Measurements from ENCODE around the gene CACNG4.

Gene CACNG4

DNA sequence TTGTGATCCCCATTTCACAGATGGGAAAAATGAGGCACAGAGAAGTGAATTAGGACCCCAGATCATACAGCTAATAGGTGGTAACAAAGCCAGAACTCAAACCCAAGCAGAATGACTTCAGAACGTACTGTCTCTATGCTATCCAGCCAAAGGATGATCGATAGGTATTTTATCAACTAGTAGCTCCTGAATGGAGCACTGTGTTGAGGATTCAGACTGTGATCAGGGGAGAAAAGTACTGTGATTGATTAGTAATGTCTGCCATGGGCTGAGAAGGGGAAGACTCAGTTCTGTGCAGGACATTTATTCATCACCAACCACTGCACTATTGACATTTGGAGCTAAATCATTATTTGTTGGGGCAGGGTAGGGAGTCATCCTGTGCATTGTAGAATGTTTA, 38.7 kb downstream of the CACNG4 start:
- Histone ChIP-seq H3K79me2 (no peaks in the 10 kb centered on the region), H3K27ac (no peak overlapping the region), H3K4me3 (ENCODE audit: low read depth, low read length) (no peak overlapping the region), H3K9me3 (ENCODE audit: control insufficient read depth, low read length) (no peaks in the 10 kb centered on the region), H3K27me3 (ENCODE audit: control insufficient read depth, insufficient read depth, low read length) (no peaks in the 10 kb centered on the region), H2AFZ (no peak overlapping the region), H3K9ac (no peak overlapping the region), H3K4me1 (no peaks in the 10 kb centered on the region), H3K36me3 (ENCODE audit: control insufficient read depth, insufficient read depth, low read length) (no peaks in the 10 kb centered on the region), H3K4me2 (ENCODE audit: low read length) (no peak overlapping the region)
- TF ChIP-seq, protein P1, sequence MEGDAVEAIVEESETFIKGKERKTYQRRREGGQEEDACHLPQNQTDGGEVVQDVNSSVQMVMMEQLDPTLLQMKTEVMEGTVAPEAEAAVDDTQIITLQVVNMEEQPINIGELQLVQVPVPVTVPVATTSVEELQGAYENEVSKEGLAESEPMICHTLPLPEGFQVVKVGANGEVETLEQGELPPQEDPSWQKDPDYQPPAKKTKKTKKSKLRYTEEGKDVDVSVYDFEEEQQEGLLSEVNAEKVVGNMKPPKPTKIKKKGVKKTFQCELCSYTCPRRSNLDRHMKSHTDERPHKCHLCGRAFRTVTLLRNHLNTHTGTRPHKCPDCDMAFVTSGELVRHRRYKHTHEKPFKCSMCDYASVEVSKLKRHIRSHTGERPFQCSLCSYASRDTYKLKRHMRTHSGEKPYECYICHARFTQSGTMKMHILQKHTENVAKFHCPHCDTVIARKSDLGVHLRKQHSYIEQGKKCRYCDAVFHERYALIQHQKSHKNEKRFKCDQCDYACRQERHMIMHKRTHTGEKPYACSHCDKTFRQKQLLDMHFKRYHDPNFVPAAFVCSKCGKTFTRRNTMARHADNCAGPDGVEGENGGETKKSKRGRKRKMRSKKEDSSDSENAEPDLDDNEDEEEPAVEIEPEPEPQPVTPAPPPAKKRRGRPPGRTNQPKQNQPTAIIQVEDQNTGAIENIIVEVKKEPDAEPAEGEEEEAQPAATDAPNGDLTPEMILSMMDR (IDR thresholded peaks at IDR 0.05) = no peak

DNA sequence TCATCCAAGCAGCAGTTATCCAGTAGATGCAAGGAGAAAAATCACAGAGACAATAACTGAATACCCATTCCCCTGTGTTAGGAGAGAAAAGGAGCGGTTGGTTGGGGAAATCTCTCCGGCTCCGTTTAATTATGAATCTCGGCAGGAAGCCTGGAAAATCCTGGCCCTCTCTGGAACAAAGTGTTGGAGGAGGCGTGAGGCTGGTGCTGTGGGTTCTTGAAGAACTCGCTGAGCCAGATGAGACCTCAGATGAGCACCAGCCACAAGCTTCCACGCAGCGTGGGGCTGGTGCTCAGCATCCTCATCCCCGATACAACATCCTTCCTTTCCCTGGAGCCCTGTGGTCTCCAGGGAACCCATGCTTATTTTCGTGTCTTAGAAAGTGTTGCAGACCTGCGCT, 39.7 kb downstream of the CACNG4 start:
- H2AFZ ChIP-seq = no peak overlapping the region
- H3K4me1 ChIP-seq = no peaks in the 10 kb centered on the region
- H3K4me2 ChIP-seq (ENCODE audit: low read length) = no peak overlapping the region
- H3K79me2 ChIP-seq = no peaks in the 10 kb centered on the region
- no peak overlapping the region for H3K27ac ChIP-seq
- H3K4me3 ChIP-seq (ENCODE audit: low read depth, low read length) = no peak overlapping the region
- no peaks in the 10 kb centered on the region for H3K9me3 ChIP-seq (ENCODE audit: control insufficient read depth, low read length)
- H3K9ac ChIP-seq = no peak overlapping the region
- H3K36me3 ChIP-seq (ENCODE audit: control insufficient read depth, insufficient read depth, low read length) = no peaks in the 10 kb centered on the region
- TF ChIP-seq, protein P1 (IDR thresholded peaks at IDR 0.05) = no peak
- H3K27me3 ChIP-seq (ENCODE audit: control insufficient read depth, insufficient read depth, low read length) = no peaks in the 10 kb centered on the region

DNA sequence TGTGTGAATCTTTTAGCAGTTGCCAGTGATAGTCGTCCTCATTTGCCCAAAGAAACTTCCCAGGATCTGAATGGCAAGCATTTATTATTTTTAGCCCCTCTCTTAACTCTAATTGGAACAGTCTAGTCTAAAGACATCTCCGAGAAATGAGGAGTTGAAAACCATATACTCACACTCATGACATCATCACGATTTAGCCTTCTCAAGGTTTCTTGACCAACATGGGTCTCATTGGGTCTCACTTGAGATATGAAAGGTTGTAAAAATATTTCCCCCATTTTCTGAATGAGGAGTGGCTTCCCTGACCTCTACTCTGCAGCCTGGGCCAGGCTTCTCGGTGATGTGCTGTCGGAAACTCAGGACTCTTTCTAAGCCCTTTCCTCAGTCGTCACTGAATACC, 42.8 kb downstream of the CACNG4 start:
- no peak overlapping the region for H2AFZ ChIP-seq
- H3K9me3 ChIP-seq (ENCODE audit: control insufficient read depth, low read length) = no peaks in the 10 kb centered on the region
- H3K4me1 ChIP-seq = no peaks in the 10 kb centered on the region
- H3K36me3 ChIP-seq (ENCODE audit: control insufficient read depth, insufficient read depth, low read length) = no peaks in the 10 kb centered on the region
- H3K4me3 ChIP-seq (ENCODE audit: low read depth, low read length) = no peak overlapping the region
- no peaks in the 10 kb centered on the region for H3K27me3 ChIP-seq (ENCODE audit: control insufficient read depth, insufficient read depth, low read length)
- H3K79me2 ChIP-seq = no peaks in the 10 kb centered on the region
- TF ChIP-seq, protein P1 (IDR thresholded peaks at IDR 0.05) = no peak
- no peak overlapping the region for H3K4me2 ChIP-seq (ENCODE audit: low read length)
- no peak overlapping the region for H3K27ac ChIP-seq
- H3K9ac ChIP-seq = no peak overlapping the region

DNA sequence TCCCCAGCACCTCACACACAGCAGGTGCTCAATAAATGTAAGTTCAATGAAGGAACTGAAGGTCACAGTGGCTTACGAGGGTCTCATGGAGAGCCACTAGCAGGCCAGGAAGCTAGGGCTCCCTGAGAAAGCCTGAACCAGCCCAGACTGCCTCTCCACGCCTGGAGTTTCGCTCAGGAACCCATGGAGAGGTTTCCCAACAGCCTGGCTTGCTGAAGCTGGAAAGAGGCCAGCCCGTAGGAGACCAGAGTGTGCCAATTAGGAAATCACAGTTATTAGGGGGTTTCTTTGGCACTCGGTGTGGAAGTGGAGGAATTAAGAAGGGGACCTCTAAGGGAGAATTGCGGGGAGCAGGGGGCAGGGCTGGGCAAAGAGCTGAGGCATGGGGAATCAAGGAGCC, 43.6 kb downstream of the CACNG4 start:
- Histone ChIP-seq H2AFZ (no peak overlapping the region), H3K9ac (no peak overlapping the region), H3K4me1 (no peaks in the 10 kb centered on the region), H3K36me3 (ENCODE audit: control insufficient read depth, insufficient read depth, low read length) (no peaks in the 10 kb centered on the region), H3K9me3 (ENCODE audit: control insufficient read depth, low read length) (no peaks in the 10 kb centered on the region), H3K4me2 (ENCODE audit: low read length) (no peak overlapping the region), H3K27ac (no peak overlapping the region), H3K79me2 (no peaks in the 10 kb centered on the region), H3K4me3 (ENCODE audit: low read depth, low read length) (no peak overlapping the region), H3K27me3 (ENCODE audit: control insufficient read depth, insufficient read depth, low read length) (no peaks in the 10 kb centered on the region)
- TF ChIP-seq, protein P1 (IDR thresholded peaks at IDR 0.05) = no peak

DNA sequence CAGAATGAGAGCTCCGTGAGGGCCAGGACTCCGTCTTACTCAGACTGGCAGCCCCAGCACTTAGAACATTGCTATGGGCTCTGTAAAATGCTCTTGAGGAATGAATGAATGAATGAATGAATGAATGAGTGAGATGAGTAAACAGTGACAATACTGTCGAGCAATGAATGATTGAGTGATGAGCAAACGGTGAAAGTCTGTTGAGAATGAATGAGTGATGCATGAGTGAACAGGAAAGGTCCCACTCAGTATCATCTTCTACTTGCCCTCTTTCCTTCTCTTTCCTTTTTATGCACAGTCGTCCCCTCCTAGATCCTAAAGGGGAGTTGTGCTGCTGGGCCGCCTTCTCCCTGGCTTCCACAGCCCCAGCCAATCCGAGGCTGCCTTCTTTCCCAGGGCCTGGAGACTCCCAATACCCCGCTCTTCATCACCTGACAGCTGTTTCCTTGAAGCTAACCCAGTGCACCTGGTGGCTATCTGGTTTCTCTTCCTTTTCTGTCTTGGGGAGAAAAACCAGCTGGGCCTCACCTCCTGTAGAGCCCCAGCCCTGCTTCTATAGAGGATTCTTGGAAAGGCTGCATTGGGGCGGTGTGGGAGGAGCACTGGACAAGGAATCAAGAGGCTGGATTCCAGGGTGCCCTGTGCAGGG, 47.1 kb downstream of the CACNG4 start:
- Histone ChIP-seq H3K4me3 (ENCODE audit: low read depth, low read length) (no peak overlapping the region), H3K9ac (no peak overlapping the region), H3K4me2 (ENCODE audit: low read length) (no peak overlapping the region), H3K9me3 (ENCODE audit: control insufficient read depth, low read length) (no peaks in the 10 kb centered on the region), H3K36me3 (ENCODE audit: control insufficient read depth, insufficient read depth, low read length) (no peaks in the 10 kb centered on the region), H2AFZ (no peak overlapping the region), H3K27ac (no peak overlapping the region), H3K79me2 (no peaks in the 10 kb centered on the region), H3K27me3 (ENCODE audit: control insufficient read depth, insufficient read depth, low read length) (no peaks in the 10 kb centered on the region), H3K4me1 (no peaks in the 10 kb centered on the region)
- TF ChIP-seq, protein P1 (IDR thresholded peaks at IDR 0.05) = no peak

All from parathyroid adenoma (tissue), 2 donors.